SK-N-SH treated with all-trans-retinoic acid at 6 μM for 48 hours (cell line): ENCODE results near the gene LITAF.

Experiments used
- ATAC-seq: fragments of 200-7000 bp; cut with Tn5 transposase; 3 replicates; pipeline ENCODE4 v1.9.1; 2020; ENCODE audit warnings: mild to moderate bottlenecking, moderate library complexity
- ARNTL ChIP-seq: fragments of 450-650 bp; formaldehyde crosslinking; IDR thresholded peaks from 2 replicates; pipeline ENCODE4 v1.5.0; 2020; ENCODE audit warnings: low read depth, mild to moderate bottlenecking, moderate library complexity, borderline replicate concordance
- BACH2 ChIP-seq: fragments of 250-450 bp; sonication (Bioruptor Pico); IDR thresholded peaks from 2 replicates; pipeline ENCODE4 v1.9.0; 2021; ENCODE audit warnings: mild to moderate bottlenecking, borderline replicate concordance
- CREB5 ChIP-seq: fragments of 250-450 bp; sonication (Bioruptor Pico); IDR thresholded peaks from 2 replicates; pipeline ENCODE4 v1.5.1; 2020; ENCODE audit warnings: low read depth, mild to moderate bottlenecking, moderate library complexity
- CSDC2 ChIP-seq: fragments of 250-450 bp; sonication (Bioruptor Pico); IDR thresholded peaks from 2 replicates; pipeline ENCODE4 v1.5.0; 2020; ENCODE audit warnings: mild to moderate bottlenecking, moderate library complexity
- CSRNP3 ChIP-seq: fragments of 250-450 bp; sonication (Bioruptor Pico); IDR thresholded peaks from 2 replicates; pipeline ENCODE4 v1.5.1; 2021; ENCODE audit warnings: mild to moderate bottlenecking, moderate library complexity
- ESRRG ChIP-seq: fragments of 250-450 bp; sonication (Bioruptor Pico); IDR thresholded peaks from 2 replicates; pipeline ENCODE4 v1.6.1; 2021; ENCODE audit warnings: mild to moderate bottlenecking
- OSR1 ChIP-seq: fragments of 250-450 bp; sonication (Bioruptor Pico); IDR thresholded peaks from 2 replicates; pipeline ENCODE4 v1.8.0; 2022; ENCODE audit warnings: moderate library complexity, mild to moderate bottlenecking, inconsistent platforms
- PATZ1 ChIP-seq: fragments of 250-450 bp; sonication (Bioruptor Pico); IDR thresholded peaks from 2 replicates; pipeline ENCODE4 v1.8.0; 2020; ENCODE audit warnings: mild to moderate bottlenecking, moderate library complexity, borderline replicate concordance
- POU6F1 ChIP-seq: fragments of 250-450 bp; sonication (Bioruptor Pico); IDR thresholded peaks from 2 replicates; pipeline ENCODE4 v1.8.0; 2021; ENCODE audit warnings: low read depth, mild to moderate bottlenecking, moderate library complexity, borderline replicate concordance
- PPARA ChIP-seq: fragments of 250-450 bp; sonication (Bioruptor Pico); IDR thresholded peaks from 2 replicates; pipeline ENCODE4 v1.5.0; 2020; ENCODE audit warnings: mild to moderate bottlenecking, borderline replicate concordance
- RARB ChIP-seq: fragments of 250-450 bp; sonication (Bioruptor Pico); IDR thresholded peaks from 2 replicates; pipeline ENCODE4 v1.8.0; 2021; ENCODE audit warnings: mild to moderate bottlenecking, moderate library complexity
- SNAI2 ChIP-seq: fragments of 250-450 bp; sonication (Bioruptor Pico); IDR thresholded peaks from 2 replicates; pipeline ENCODE4 v1.5.0; 2020; ENCODE audit warnings: mild to moderate bottlenecking, moderate library complexity
- TOX ChIP-seq: fragments of 250-450 bp; sonication (Bioruptor Pico); IDR thresholded peaks from 2 replicates; pipeline ENCODE4 v1.8.0; 2021; ENCODE audit warnings: mild to moderate bottlenecking, moderate library complexity, borderline replicate concordance
- TSHZ2 ChIP-seq: fragments of 250-450 bp; sonication (Bioruptor Pico); IDR thresholded peaks from 2 replicates; pipeline ENCODE4 v1.5.0; 2020; ENCODE audit warnings: mild to moderate bottlenecking, moderate library complexity
- ZC3H10 ChIP-seq: fragments of 250-450 bp; sonication (Bioruptor Pico); IDR thresholded peaks from 2 replicates; pipeline ENCODE4 v1.5.1; 2021; ENCODE audit warnings: mild to moderate bottlenecking, moderate library complexity
- ZFP3 ChIP-seq: fragments of 250-450 bp; sonication (Bioruptor Pico); IDR thresholded peaks from 2 replicates; pipeline ENCODE4 v1.5.0; 2020; ENCODE audit warnings: mild to moderate bottlenecking, moderate library complexity
- ZFP30 ChIP-seq: fragments of 450-650 bp; formaldehyde crosslinking; IDR thresholded peaks from 2 replicates; pipeline ENCODE4 v1.5.0; 2022; ENCODE audit warnings: mild to moderate bottlenecking, moderate library complexity
- ZNF70 ChIP-seq: fragments of 450-650 bp; formaldehyde crosslinking; IDR thresholded peaks from 2 replicates; pipeline ENCODE4 v1.5.0; 2020; ENCODE audit warnings: mild to moderate bottlenecking, moderate library complexity
- ZNF8 ChIP-seq: fragments of 450-650 bp; formaldehyde crosslinking; IDR thresholded peaks from 2 replicates; pipeline ENCODE4 v1.5.0; 2020; ENCODE audit warnings: mild to moderate bottlenecking, moderate library complexity

LITAF gene

GRCh38 chr16:11502239-11502638 lies 84.5 kb downstream of the LITAF start:
- TF ChIP-seq OSR1 (CRISPR knock-in tag) (no peak), ZNF8 (no peak), SNAI2 (CRISPR knock-in tag) (no peak)
- ATAC-seq: no peak

- no peak for ATAC-seq
- TF ChIP-seq CREB5 (no peak), ARNTL (CRISPR knock-in tag) (no peak), BACH2 (no peak), ZC3H10 (CRISPR knock-in tag) (no peak), PATZ1 (CRISPR knock-in tag) (no peak), ZNF8 (no peak), SNAI2 (CRISPR knock-in tag) (no peak), CSDC2 (no peak), PPARA (CRISPR knock-in tag) (no peak), CSRNP3 (CRISPR knock-in tag) (no peak), ZFP30 (CRISPR knock-in tag) (no peak), TSHZ2 (no peak), TOX (no peak), POU6F1 (CRISPR knock-in tag) (no peak), ZNF70 (CRISPR knock-in tag) (no peak), ESRRG (CRISPR knock-in tag) (no peak), ZFP3 (CRISPR knock-in tag) (no peak), OSR1 (CRISPR knock-in tag) (no peak)
- TF ChIP-seq, all 23 proteins: peak for 0
These were observed 85.1 kb downstream of the LITAF start for GRCh38 chr16:11501632-11502031.

GRCh38 chr16:11500700-11501346 lies 85.9 kb downstream of the LITAF start:
- TF ChIP-seq POU6F1 (CRISPR knock-in tag): no peak
- no peak for TF ChIP-seq TSHZ2
- TF ChIP-seq ESRRG (CRISPR knock-in tag): no peak
- no peak for TF ChIP-seq CREB5
- TF ChIP-seq ZFP3 (CRISPR knock-in tag): no peak
- TF ChIP-seq PPARA (CRISPR knock-in tag): no peak
- TF ChIP-seq OSR1 (CRISPR knock-in tag): no peak
- TF ChIP-seq CSDC2: no peak
- TF ChIP-seq BACH2: no peak
- TF ChIP-seq ZC3H10 (CRISPR knock-in tag): no peak
- no peak for TF ChIP-seq CSRNP3 (CRISPR knock-in tag)
- TF ChIP-seq RARB (CRISPR knock-in tag): no peak
- TF ChIP-seq, all 23 proteins: peak for 0
- ATAC-seq: no peak
